Measurements from ENCODE around the gene ELP6.

DNA sequence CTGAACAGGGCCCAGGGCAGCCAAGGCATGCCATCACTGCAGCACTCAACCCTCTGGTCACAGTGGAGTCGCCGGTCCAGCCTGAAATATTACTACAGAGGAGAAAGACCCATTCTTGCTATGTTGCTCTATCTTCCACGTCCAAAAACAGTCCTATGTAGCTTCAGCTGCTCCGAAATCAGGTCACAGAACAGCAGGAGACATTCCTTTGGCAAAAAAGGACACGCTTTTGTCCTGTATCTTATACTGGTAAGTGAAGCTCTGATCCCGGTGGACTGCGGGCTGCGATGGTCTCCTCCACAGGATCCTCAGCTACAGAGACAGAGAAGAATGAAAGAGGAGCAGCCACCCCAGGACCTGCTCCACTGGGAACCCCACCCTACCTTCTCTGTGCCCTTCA lies 17.6 kb downstream of the ELP6 start:
- TF ChIP-seq, protein P1, sequence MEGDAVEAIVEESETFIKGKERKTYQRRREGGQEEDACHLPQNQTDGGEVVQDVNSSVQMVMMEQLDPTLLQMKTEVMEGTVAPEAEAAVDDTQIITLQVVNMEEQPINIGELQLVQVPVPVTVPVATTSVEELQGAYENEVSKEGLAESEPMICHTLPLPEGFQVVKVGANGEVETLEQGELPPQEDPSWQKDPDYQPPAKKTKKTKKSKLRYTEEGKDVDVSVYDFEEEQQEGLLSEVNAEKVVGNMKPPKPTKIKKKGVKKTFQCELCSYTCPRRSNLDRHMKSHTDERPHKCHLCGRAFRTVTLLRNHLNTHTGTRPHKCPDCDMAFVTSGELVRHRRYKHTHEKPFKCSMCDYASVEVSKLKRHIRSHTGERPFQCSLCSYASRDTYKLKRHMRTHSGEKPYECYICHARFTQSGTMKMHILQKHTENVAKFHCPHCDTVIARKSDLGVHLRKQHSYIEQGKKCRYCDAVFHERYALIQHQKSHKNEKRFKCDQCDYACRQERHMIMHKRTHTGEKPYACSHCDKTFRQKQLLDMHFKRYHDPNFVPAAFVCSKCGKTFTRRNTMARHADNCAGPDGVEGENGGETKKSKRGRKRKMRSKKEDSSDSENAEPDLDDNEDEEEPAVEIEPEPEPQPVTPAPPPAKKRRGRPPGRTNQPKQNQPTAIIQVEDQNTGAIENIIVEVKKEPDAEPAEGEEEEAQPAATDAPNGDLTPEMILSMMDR (conservative IDR thresholded peaks at IDR 0.05) = no peak
- no peak for TF ChIP-seq ZFX (IDR thresholded peaks at IDR 0.05)
